Pons (tissue), 1 donor: ENCODE measurements around the gene CARD19.
A peak's percentile ranks its signal among the peaks of the same experiment; 100 is the strongest.

Experiments
- DNase-seq: peaks from one replicate; pipeline ENCODE4 v3.0.0-alpha.2; 2016; ENCODE audit warnings: low spot score

Gene CARD19

DNA sequence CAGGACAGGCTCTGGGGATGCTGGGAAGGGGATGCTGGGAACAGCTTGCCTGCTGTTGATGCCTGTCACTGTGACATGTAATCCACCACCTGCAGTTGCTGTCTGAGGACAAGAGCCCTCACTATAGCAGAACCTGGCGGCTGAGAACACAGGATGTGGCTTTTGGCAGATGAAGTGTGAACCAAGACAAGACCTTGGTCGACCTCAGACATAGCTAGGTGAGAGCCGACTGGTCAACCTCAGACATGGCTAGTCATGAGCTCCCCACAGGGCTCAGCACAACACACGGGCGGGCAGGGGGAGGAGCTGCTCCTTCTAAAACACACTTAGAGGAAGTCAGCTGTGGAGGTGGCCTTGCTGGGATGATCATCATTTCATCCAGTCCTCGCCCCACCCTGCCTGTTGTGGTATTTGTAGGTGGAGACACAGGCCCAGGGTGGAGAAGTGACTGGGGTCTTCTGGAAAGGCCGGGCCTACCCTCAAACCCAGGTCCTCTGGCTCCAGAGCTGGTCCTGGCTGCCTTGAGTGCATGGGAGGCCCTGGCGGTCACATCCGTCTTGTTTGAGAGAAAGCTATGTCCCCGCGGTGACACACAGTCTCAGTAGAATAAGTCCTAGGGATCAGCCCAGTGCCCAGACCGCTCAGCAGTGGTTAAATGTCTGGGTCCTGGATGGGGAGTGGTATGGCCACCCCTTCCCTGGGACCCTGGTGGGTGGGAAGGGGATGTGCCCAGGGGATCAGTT, 31.5 kb upstream of the CARD19 start:
- peak; percentile 39 for DNase-seq

DNA sequence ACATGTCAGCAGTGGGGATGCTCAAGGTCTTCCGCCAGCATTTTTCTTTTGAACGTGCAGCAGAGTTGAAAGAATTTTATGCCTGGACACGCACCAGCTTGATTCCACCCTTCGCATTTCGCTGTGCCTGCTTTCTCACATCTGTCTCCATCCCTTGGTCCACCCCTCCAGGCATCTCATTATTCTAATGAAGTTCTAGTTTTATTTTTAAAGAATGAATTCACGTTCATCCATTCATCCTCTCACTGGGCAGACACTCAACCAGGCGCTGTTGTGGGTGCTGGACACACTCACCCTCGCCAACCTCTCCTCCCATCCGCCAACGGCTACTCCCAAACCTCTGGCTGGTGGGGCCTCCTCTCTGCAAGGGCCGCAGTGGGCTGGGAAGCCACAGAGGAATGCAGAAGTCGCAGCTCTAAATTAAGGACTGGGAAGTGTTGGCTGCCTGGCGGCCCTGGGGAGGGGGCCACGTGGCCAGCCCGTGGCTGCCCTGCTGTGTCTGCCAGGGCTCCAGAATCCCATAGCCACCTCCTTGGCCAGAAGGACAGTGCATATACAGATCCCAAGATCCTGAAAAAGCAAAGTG, 30.8 kb upstream of the CARD19 start:
- DNase-seq = peak; percentile 70

DNA sequence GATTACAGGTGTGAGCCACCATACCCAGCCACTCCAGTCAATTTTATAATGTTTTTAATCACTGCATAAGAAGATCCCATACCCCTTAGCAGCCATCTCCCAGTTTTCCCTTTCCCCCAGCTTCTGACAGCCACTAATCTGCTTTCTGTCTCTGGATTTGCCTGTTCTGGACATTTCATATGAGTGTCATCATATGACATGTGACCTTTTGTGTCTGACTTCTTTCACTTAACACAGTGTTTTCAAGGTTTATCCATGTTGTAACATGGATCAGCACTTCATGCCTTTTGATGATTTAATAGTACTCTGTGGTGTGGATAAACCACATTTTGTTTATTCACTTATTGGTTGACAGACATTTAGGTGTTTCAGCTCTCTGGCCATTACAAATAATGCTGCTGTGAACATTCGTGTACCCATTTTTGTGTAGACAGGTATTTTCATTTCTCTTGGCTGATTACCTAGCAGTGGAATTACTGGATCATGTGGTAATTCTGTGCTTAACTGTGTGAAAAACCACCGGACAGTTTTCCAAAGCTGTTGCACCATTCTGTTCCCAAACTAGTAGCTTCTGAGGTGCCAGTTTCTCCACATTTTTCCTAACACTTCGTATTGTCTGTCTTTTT, 28.9 kb upstream of the CARD19 start:
- DNase-seq = no peak

DNA sequence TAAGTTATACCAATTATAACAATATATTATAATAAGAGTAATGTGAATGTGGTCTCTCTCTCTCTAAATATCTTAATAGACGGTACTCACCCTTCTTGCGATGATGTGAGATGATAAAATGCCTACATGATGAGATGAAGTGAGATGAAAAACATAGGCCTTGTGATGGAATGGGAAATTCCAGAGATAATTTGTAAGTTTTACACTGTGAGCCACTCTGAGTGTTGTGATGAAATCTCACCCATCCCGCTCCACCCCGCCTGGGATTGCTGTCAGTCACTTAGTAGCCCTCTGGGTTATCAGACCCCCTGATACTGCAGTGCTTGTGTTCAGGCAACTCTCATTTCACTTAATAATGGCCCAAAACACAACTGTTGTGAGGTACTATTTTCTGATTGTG, 27.1 kb upstream of the CARD19 start:
- DNase-seq = no peak

DNA sequence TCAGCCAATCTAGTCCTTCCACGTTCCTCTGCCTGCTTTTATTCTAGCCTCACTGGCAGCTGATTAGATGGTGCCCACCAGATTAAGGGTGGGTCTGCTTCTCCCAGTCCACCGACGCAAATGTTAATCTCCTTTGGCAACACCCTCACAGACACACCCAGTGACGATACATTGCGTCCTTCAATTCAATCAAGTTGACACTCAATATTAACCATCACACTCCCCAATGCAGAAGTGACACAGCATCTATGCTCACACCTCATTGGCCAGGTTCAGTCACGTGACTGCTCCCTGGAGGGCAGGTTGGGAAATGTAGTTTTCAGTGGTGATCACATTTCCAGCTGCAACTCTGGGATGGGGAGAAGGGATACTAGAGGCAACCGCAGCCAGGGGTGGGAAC, 24.6 kb upstream of the CARD19 start:
- no peak for DNase-seq

DNA sequence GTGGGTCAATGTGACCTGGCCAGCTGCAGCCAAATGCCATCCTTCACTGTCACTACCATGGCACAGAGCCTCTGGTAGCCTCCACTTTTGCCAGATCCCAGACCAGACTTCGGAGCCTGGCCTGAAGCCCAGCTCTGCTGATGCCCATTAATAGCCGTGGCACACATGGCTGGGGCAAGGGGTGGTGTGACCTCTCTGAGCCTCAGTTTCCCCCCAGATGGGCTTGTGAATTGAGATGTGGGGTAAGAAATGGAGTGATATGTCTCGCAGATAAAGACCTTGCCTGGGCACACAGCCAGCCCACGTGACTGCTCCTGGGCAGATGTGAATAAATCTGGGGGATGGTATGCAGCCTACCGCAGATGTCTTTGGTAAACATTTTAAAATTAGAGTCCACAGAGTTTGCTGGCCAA, 23.6 kb upstream of the CARD19 start:
- DNase-seq = no peak

DNA sequence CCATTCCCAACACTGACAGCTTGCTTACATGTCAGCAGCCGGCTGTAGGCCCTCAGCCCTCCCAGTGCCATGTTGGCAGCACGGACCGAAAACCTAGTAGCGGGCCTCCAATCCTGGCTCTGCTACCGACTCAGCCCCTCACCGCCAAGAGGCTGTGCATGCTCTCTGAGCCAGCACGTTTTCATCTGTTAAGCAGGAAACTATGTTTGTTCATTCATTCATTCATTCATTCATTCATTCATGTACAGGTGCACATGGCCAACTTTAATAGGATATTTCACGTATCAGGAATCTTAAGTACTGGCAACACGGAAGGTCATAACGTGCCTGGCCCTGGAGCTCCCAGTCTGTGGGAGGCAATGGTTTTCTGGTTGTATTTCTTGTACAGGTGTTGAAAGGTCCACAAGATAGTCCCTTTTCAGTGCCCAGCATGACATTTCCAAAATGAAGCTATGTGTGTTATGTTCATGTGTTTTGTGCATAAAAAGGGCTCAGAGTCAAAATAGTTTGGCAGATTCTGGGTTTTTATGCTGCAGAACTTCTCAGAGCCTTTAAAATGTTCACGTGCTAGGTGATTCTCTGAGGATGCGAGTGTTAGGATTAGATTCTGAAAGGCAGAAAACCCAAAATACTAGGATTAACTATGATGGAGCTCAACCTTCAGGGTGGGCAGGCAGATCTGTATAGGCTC, 19.8 kb upstream of the CARD19 start:
- no peak for DNase-seq

DNA sequence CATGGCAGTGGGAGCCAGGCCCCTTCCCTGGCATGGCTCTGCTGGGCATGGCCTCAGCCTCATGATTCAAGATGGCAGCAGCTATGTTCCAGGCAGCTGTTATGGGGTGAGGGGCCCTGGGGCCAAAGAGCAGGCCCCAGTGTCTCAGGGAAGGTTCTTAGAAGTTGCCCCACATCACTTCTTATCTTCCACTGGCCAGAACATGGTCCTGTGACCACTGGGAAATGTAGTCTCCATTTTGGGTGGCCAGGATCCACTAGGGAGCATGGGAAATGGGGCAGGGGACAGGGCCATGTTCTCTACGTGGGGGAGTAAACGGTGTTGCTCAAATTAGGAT, 19.3 kb upstream of the CARD19 start:
- no peak for DNase-seq

DNA sequence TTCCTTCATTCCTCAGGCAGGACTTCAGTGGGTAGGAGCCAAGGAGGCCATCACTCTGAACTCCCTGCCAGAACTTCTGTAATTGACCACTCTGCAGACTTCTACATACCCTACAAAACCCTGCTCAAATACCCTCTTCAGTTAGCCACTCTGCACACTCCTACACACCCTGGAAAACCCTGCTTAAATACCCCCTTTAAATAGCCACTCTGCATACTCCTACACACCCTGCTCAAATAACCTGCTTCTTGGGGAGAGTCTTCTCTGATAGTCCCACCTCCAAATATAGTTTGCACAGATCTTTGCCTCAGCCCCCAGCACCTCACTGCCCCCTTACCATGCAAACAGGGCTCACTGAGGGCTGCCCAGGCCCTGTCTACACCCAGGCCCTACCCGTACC, 18.6 kb upstream of the CARD19 start:
- DNase-seq = no peak

DNA sequence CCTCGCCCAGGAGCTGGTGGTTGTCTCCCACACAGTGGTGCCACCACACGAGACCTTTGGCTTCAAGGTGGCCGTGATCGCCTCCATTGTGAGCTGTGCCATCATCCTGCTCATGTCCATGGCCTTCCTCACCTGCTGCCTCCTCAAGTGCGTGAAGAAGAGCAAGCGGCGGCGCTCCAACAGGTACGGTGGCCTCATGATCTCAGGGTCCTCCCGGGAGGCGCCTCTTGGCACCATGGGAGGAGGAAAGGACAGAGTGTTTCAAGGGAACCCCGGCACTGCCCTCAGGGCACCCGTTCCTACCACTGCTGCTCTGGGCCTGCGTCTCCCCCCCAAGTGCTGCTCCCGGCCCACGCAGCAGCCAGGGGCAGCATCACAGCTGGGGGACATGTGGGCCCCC, 18.2 kb upstream of the CARD19 start:
- no peak for DNase-seq

DNA sequence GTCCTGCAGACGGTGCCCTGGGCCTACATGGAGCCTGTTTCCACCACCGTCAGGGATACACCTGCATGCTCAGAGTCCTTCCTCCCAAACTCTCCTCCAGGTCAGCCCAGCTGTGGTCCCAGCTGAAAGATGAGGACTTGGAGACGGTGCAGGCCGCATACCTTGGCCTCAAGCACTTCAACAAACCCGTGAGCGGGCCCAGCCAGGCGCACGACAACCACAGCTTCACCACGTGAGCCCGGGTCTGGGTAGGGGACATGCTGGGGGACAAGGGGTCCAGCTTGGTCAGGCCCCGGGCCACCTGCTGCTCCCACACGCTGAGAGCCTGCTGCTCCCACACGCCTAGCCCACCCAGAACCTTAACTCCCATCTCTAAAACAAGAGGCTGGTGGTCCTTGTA, 16.6 kb upstream of the CARD19 start:
- no peak for DNase-seq

DNA sequence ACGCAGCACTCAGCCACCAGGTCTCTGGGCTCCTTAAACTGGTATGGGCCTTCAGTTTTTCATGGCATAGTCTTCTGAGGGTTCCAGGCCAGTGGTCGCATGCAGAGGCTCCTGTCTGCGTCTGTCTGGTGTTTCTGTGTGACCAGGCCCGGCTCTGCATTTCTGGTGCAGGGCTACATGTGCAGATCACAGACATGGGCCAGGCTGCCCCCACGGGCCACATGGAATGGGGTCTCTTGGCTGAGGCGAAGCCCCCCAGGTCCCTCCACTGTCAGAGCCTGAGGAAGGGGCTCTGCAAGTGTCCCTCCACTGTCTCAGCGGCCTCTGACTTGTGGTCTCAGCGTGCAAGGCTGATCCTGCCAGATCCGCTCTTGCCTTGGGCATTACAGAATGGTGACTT, 15.6 kb upstream of the CARD19 start:
- no peak for DNase-seq

DNA sequence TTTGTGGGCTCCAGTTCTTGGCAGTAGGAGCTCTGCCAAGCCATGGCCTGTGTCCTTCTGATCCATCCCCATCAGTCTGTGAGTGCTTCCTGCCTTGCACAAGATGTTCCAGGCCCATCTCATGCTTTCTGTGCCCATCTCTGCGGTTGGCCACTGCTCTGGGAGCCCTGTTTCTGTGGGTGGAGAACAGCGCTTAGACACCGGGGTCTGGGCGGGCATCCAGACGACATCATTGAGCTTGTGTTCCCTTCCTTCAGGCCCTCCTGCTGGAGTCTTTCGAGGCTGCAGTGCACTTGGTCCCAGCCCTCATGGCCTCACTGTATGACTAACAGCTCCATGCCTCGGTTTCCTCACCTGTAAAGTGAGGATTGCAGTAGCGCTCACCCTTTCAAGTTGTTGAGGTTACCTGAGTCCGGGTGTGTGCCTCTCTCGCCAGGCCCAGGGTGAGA, 14.9 kb upstream of the CARD19 start:
- no peak for DNase-seq

DNA sequence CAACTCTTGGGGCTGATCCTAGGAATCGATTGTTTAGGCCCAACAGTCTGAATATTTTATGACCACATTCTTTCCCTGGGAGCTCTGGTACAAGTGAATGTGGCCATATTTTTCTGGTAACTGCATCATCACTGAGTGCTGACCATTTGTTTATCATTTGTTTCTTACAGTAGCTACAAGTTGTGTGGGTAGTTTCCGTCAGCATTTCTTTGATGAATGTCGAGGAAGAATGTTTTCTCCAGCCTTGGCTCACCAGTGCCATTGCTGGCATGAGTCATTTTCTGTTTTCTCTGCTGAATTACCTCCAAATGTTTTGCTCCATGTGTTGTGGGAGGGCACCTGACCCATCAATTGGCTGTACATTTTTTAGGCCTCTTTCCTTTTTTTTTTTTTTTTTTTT, 14.1 kb upstream of the CARD19 start:
- DNase-seq = no peak

DNA sequence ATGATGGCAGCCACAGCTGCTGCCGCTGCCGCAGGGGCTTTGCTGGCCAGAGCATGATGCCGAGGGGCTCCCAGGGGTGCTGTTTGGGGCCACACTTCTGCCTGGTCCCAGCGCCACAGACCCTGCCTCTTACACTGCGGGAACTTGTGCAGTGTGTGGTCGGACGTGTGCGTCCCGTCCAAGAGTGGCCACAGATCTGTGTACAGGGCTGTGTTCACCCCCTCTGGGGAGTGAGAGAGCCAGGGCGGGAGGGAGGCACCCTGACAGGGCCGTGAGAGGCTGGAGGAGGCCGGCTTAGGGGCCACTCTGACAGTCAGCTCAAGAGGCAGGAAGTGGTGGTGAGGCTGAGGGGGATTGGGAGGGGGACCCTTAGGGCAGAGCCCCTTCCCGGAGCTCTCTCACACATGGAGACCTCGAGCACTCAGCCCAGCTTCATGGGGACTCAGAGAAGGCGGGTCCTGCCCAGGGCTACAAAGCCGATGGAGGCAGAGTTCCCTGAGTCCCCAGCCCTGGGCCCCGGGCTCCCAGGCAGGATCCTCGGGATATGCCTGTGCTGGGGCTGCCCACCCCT, 13.1 kb upstream of the CARD19 start:
- no peak for DNase-seq

DNA sequence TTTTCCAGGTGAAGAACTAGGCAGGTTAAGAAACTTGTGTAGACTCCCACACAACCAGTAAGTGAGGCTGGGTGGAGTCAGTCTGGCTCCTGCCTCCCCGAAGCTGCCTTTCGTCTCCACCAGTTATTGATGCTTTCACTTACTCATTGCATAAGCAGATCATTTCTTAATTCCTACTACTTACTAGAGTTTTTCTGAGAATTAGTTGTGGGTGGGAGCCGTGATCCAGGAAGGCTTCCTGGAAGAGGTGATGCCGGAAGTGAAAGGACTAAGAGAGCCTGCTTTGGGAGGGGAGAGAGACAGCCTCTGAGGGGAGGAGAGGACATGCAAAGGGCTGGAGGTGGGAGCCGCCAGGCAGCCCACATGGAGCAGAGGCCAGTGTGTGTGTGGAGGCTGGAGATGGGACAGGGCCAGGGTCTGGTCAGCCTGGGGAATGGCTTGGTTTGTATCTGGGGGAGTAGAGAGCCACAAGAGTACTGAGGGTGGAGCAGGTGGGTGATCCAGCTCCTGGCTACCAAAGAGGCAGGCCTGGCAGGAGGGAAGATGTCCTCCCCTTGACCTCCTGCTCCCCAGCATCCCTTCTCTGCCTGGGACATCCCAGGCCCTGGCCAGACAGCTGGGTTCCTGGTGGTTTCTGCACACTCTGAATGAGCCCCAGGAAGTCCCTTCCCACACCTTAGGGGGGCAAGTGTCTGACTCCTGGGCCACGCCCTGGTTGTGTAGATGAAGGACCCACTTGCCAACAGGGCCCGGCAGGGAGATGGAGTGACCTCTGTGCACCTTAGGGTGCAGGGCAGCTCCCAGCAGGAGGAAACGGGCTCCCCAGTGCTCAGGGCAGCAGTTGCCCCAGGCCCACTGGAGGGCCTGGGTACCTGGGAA, 12.2 kb upstream of the CARD19 start:
- DNase-seq = no peak

DNA sequence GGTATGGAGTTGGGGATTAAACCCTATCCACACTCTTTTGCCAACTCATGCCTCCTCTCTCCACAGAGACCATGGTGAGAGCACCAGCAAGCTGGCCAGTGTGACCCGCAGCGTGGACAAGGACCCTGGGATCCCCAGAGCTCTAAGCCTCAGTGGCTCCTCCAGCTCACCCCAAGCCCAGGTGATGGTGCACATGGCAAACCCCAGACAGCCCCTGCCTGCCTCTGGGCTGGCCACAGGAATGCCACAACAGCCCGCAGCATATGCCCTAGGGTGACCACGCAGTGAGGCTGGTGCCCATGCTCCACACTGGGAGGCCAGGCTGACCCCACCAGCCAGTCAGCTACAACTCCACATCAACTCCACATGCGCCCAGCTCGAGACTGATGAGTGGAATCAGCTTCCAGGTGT, 11.5 kb upstream of the CARD19 start:
- no peak for DNase-seq

DNA sequence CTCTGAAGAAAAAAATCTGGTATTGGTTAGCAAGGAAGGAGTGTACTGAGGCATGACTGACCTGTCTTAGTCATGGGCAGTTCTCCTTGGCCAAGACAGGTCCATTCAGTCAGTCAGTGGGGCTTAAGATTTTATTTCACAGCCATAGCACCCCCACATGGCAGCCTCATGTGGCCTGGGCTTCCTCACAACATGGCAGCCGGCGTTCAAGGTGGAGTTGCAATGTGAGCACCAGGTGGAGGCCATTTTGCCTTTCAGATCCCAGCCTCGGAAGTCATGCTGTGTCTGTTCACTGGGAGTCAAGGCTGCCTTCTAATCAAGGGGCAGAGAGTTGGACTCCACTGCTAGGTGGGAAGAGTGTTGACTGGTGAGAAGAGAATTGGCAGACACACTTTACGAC, 10.3 kb upstream of the CARD19 start:
- DNase-seq = no peak

DNA sequence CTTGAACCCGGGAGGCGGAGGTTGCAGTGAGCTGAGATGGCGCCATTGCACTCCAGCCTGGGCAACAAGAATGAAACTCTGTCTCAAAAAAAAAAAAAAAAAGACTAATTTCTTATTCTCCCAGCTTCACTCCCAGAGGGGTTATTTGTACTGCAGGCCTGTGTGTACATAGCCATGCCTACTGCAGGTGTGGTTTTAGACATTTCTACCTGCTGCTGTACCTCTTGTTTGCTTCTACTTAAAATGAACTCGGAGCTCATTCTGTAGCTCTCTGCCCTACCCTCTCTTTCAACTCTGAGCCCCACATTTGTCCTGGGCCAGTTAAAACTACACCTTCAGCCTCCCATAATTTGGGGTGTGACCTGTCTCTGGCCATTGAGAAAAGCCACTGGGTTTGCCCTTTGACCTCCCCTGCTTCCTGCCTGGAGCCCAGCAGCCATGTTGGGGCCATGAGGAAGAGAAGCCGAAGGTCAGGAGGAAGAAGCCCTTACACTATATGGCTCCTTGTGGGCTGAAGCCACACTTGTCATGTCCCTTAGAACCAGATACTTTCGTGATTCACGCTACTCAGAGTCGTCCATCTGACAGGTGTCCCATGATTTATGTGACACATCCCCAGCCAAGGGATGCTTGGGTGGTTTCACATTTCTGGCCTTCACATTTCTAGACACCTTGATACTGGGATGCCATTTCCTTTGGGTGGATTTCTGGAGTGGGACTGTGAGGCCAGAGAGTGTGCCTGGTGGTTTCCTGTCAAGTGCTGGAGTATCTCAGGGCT, 9.4 kb upstream of the CARD19 start:
- no peak for DNase-seq

DNA sequence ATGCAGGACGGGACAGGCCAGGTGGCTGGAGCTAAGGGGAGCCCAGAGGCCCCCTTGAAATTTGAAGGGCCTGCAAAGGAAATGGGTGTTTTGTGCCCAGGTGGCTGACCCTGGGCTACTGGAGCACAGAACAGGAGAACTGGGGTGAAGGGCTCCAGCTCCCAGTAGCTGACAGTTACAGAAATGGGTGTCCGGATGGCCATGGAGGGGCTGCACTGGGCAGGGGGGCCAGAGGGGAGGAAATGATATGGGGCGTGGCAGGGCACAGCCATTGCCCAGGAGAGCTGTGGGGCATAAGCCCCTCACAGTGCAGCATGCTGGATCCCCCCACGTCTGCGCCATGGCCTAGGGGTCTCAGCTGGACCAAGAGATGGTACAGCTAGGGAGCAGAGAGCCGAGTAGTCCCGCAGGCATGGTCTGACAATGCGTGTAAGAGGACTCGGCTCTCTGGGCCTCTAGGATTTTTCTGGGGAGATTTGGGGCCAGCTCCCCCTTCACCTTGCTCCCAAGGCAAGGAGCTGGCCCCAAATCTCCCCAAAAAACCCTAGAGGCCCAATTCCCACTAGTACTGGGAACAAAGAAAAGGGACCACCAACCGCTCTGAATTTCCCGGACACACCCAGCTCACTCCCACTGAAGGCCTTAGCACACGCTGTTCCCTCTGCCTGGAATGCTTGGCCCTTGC, 7.9 kb upstream of the CARD19 start:
- DNase-seq = no peak
